GM19372 (cell line): Measurements from ENCODE around the gene IGFBP3.

Source experiments
- ATAC-seq: cut with Tn5 transposase; IDR thresholded peaks from one replicate; pipeline ENCODE4 v1.9.1; 2021; ENCODE audit warnings: mild to moderate bottlenecking, low read depth, moderate library complexity; ENCODE audit not compliant: unreplicated experiment

Gene IGFBP3

DNA sequence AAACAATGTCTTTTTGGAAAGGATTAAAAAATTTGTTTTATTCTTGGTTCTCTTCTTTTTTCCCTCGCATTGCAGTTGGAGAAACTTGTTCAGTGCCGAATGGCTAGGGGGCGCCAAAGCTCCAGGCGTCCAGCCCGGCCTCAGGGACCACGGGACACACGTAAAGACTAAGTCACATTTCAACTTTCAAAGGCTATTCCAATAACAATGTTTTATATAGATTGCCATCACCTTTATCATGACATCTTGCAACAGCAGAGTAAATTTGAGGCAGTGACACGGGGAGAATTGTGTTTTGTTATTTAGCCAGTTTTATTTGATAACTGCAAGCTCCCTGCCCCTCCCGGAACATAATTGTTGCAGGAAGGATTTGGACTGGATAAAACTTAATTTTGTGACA lies 2.2 kb upstream of the IGFBP3 start:
- no peak for ATAC-seq

GRCh38 chr7:45922810-45923209 lies 1.7 kb upstream of the IGFBP3 start:
- ATAC-seq = no peak

GRCh38 chr7:45921699-45922519 lies 837 bp upstream of the IGFBP3 start:
- no peak for ATAC-seq

- no peak for ATAC-seq
Observed at GRCh38 chr7:45921381-45921698, 268 bp upstream of the IGFBP3 start.

DNA sequence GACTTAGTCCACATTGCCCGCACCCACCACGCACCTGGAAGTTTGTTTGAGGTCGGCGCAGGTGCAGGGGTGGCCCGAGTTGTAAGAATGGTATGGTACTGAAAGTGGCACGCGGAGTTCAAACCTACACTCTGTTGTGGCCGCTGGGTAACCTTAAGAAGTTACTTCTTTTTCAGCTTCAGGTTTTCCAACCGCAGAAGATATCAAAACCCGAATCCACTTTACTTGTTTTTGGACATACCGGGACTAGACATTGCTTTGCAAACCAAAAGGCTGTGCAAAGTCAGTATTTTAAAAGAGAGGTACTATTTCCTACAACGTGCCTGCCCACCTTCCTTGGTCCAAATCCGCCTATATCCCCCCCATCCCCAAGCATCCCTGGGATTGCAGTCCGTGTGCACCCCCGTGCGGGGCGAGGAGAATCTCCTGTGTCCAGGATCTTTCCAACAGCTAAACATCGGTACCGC lies 1.0 kb downstream of the IGFBP3 start:
- ATAC-seq = no peak

- ATAC-seq = no peak
Observed at GRCh38 chr7:45919231-45919784, 1.8 kb downstream of the IGFBP3 start.

GRCh38 chr7:45918556-45918955 lies 2.5 kb downstream of the IGFBP3 start:
- no peak for ATAC-seq

- peak; percentile 53 for ATAC-seq
Observed at GRCh38 chr7:45917658-45918057, 3.4 kb downstream of the IGFBP3 start.

- no peak for ATAC-seq
Observed at GRCh38 chr7:45917064-45917463, 4.0 kb downstream of the IGFBP3 start.

DNA sequence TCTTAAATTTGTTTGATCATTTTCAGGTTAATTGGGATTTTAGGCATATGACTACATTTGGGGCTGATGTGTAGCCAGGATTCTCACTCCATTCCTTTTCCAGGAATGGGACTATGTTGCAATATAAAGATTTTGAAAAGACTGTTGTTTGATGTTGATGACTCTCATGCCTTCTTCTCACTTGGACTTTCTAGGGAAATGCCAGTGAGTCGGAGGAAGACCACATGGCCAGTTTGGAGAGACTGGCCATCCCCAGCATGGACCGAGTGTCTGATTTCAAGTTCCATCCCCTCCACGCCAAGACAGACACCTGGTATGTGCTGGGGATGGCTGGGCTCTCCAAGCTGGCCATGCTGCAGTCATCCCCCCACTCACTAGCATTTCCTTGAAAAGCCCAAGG lies 5.5 kb downstream of the IGFBP3 start:
- no peak for ATAC-seq

GRCh38 chr7:45914911-45915310 lies 6.2 kb downstream of the IGFBP3 start:
- no peak for ATAC-seq

GRCh38 chr7:45912972-45913371 lies 8.1 kb downstream of the IGFBP3 start:
- no peak for ATAC-seq

DNA sequence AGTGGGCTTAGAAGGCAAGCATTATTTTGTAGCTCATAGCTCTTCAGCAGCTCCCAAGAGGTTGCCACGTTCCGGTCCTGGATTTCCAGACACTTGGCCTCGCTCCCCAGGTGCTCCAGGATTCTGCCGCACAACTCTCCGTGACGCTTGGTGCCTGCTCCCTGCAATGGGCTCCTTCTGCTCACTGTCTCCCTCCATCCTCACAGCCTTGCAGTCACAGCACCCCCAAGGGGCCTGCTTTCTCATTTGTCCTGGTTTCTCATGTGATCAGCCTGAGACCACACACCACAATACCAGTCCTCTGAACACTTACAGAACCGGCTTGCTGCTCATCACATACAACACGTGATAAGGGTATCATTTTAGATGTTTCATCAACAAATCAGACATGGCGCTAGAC lies 9.8 kb downstream of the IGFBP3 start:
- ATAC-seq = no peak

- ATAC-seq = no peak
Observed at GRCh38 chr7:45910855-45911254, 10.2 kb downstream of the IGFBP3 start.

DNA sequence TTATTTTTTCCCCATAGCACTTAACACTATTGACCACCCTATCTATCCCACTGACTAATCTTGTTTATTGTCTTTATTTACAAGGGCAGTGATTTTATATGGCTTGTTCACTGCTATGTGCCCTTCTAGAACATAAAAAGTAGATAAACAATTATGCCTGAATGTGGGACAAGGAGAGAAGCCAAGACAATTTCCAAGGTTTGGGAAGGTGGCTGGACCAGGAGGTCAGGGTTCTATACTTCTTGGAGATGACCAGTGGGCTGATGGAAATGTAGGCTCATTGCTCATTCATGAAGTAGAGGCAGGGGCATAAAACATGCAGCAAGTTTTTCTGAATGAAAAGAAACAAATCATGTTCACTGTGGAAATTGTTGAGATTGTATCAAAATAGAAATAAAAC lies 11.5 kb downstream of the IGFBP3 start:
- no peak for ATAC-seq

- ATAC-seq = no peak
Observed at GRCh38 chr7:45902820-45903219, 18.3 kb downstream of the IGFBP3 start.

GRCh38 chr7:45901566-45901965 lies 19.5 kb downstream of the IGFBP3 start:
- ATAC-seq = no peak

GRCh38 chr7:45898222-45898621 lies 22.9 kb downstream of the IGFBP3 start:
- ATAC-seq = no peak

- ATAC-seq = no peak
Observed at GRCh38 chr7:45897042-45897690, 23.9 kb downstream of the IGFBP3 start.

- no peak for ATAC-seq
Observed at GRCh38 chr7:45894665-45895062, 26.4 kb downstream of the IGFBP3 start.

DNA sequence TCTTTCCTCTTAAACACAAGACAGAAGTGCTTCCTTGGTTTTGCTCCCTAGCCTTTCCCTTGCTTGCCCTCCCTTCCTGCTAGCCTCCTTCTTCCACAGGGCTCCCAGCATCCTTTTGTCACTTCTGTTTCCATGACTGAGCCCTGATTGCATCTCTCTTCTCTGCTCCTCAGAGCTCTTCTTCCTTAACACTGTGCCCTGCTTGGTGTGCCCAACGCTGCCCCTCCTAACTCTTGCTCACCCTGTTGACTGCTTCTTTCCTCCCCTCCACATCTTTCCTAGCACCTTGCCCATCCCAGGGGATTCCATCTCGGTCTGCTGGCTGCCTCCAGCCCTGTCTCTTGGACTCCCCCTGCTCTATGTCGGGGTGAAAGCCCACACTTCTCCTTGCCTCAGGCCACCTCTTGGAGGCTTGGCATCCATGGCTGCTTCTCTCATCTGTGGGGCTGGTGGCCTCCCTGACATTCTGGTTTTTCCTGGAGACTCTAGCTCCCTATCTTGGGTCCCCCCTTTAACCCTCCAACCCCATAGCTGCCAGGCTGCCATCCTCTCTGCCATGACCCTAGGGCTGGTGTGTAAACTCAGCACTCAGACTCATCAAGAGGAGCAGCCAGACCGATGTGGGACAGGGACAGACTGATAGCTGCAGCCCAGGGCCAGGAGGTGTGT lies 26.9 kb downstream of the IGFBP3 start:
- ATAC-seq = no peak
